WTC11 (cell line): ENCODE results near the gene TPD52L2. TPM values are rescaled to one million over a fixed set of nuclear protein-coding genes. Genes with fewer than 3 reads are reported as not detected.

Experiments used
- ATAC-seq: fragments of 200-7000 bp; cut with Tn5 transposase; 2 replicates; pipeline ENCODE4 v1.10.0; 2021; ENCODE audit warnings: mild to moderate bottlenecking, moderate library complexity
- CTCF ChIA-PET: fragments of 300-600 bp; sonication (Branson Sonifier 250); formaldehyde crosslinking; loops from one replicate; lab custom pipeline; 2021; ENCODE audit warnings: antibody characterized with exemption; lab: Charles Lee
- POLR2A ChIA-PET: fragments of 350-600 bp; sonication (Branson Sonifier 250); formaldehyde crosslinking; loops from one replicate; lab custom pipeline; 2021; ENCODE audit warnings: antibody characterized with exemption; lab: Charles Lee
- DNase-seq: peaks from one replicate; pipeline ENCODE4 v3.0.0; 2021; ENCODE audit warnings: low spot score
- H3K27ac Mint-ChIP-seq: 2 replicates; pipeline ENCODE4 v1.8.0; 2021; ENCODE audit warnings: mixed read lengths
- H3K27me3 Mint-ChIP-seq: 2 replicates; pipeline ENCODE4 v1.8.0; 2021; ENCODE audit warnings: low read depth, mild to moderate bottlenecking, moderate library complexity, mixed read lengths
- H3K36me3 Mint-ChIP-seq: 2 replicates; pipeline ENCODE4 v1.8.0; 2021; ENCODE audit warnings: mixed read lengths
- H3K4me1 Mint-ChIP-seq: 2 replicates; pipeline ENCODE4 v1.8.0; 2022; ENCODE audit warnings: mixed read lengths
- H3K4me3 Mint-ChIP-seq: 2 replicates; pipeline ENCODE4 v1.8.0; 2021; ENCODE audit warnings: mild to moderate bottlenecking, moderate library complexity, mixed read lengths
- H3K9me3 Mint-ChIP-seq: 2 replicates; pipeline ENCODE4 v1.8.0; 2021; ENCODE audit warnings: mixed read lengths
- E2F5 ChIP-seq: sonication (generic); formaldehyde crosslinking; IDR thresholded peaks from 2 replicates; pipeline ENCODE4 v1.8.1; 2022; ENCODE audit warnings: mild to moderate bottlenecking, moderate library complexity, missing genetic modification reagents
- ELF4 ChIP-seq: sonication (generic); formaldehyde crosslinking; IDR thresholded peaks from 2 replicates; pipeline ENCODE4 v1.8.1; 2022; ENCODE audit warnings: low read depth, mild to moderate bottlenecking, moderate library complexity, missing genetic modification reagents
- EMX1 ChIP-seq: fragments of 250-450 bp; sonication (Bioruptor Pico); IDR thresholded peaks from 2 replicates; pipeline ENCODE4 v1.8.0; 2021; ENCODE audit warnings: mild to moderate bottlenecking
- FOXJ3 ChIP-seq: sonication (generic); formaldehyde crosslinking; IDR thresholded peaks from 2 replicates; pipeline ENCODE4 v1.9.0; 2021; ENCODE audit warnings: missing genetic modification reagents, mild to moderate bottlenecking, borderline replicate concordance
- IRF1 ChIP-seq: sonication (generic); formaldehyde crosslinking; IDR thresholded peaks from 2 replicates; pipeline ENCODE4 v1.8.0; 2023; ENCODE audit warnings: missing genetic modification reagents
- IRF2 ChIP-seq: sonication (generic); formaldehyde crosslinking; IDR thresholded peaks from 2 replicates; pipeline ENCODE4 v1.8.0; 2022; ENCODE audit warnings: low read depth, missing genetic modification reagents, borderline replicate concordance
- MXD4 ChIP-seq: fragments of 250-450 bp; sonication (Bioruptor Pico); IDR thresholded peaks from 2 replicates; pipeline ENCODE4 v1.8.0; 2021; ENCODE audit warnings: mild to moderate bottlenecking, moderate library complexity, borderline replicate concordance
- NFATC4 ChIP-seq: fragments of 250-450 bp; sonication (Bioruptor Pico); IDR thresholded peaks from 2 replicates; pipeline ENCODE4 v1.9.0; 2021; ENCODE audit warnings: mild to moderate bottlenecking
- NFE2L1 ChIP-seq: sonication (generic); formaldehyde crosslinking; IDR thresholded peaks from 2 replicates; pipeline ENCODE4 v1.8.1; 2023; ENCODE audit warnings: missing genetic modification reagents
- PRDM15 ChIP-seq: sonication (generic); formaldehyde crosslinking; IDR thresholded peaks from 2 replicates; pipeline ENCODE4 v1.8.0; 2022; ENCODE audit warnings: missing genetic modification reagents
- PREB ChIP-seq: sonication (generic); formaldehyde crosslinking; IDR thresholded peaks from 2 replicates; pipeline ENCODE4 v1.8.1; 2022; ENCODE audit warnings: mild to moderate bottlenecking, missing genetic modification reagents, moderate library complexity, borderline replicate concordance
- PRRX2 ChIP-seq: fragments of 250-450 bp; sonication (Bioruptor Pico); IDR thresholded peaks from 2 replicates; pipeline ENCODE4 v1.8.0; 2021; ENCODE audit warnings: mild to moderate bottlenecking
- USF1 ChIP-seq: sonication (generic); formaldehyde crosslinking; IDR thresholded peaks from 2 replicates; pipeline ENCODE4 v1.8.0; 2022; ENCODE audit warnings: mild to moderate bottlenecking, missing genetic modification reagents
- USF2 ChIP-seq: sonication (generic); formaldehyde crosslinking; IDR thresholded peaks from 2 replicates; pipeline ENCODE4 v1.8.1; 2023; ENCODE audit warnings: mild to moderate bottlenecking, missing genetic modification reagents, moderate library complexity
- ZMAT4 ChIP-seq: fragments of 250-450 bp; sonication (Bioruptor Pico); IDR thresholded peaks from 2 replicates; pipeline ENCODE4 v1.9.0; 2021; ENCODE audit warnings: mild to moderate bottlenecking
- ZNF121 ChIP-seq: sonication (generic); formaldehyde crosslinking; IDR thresholded peaks from 2 replicates; pipeline ENCODE4 v1.8.0; 2023; ENCODE audit warnings: missing genetic modification reagents
- ZNF232 ChIP-seq: sonication (generic); formaldehyde crosslinking; IDR thresholded peaks from 2 replicates; pipeline ENCODE4 v1.8.0; 2022; ENCODE audit warnings: mild to moderate bottlenecking, missing genetic modification reagents
- total RNA-seq: library from RNA; stranded (reverse); gene quantifications from 3 replicates; pipeline ENCODE4 v1.2.3, GENCODE V29; 2021

The TPD52L2 gene
- total RNA-seq, 1 experiment from 2014 or later = 80.8 TPM

GRCh38 chr20:63890616-63891015, 25.5 kb downstream of the TPD52L2 start:
- Mint-ChIP-seq H3K9me3 (no peaks in the 10 kb centered on the region), H3K4me1 (peaks cover 4% of the 10 kb centered on the region), H3K27me3 (no peaks in the 10 kb centered on the region), H3K4me3 (no peak overlapping the region), H3K27ac (no peak overlapping the region), H3K36me3 (peaks cover 29% of the 10 kb centered on the region)
- DNase-seq = no peak
- TF ChIP-seq ZNF232 (CRISPR knock-in tag) (no peak), USF2 (CRISPR knock-in tag) (no peak), NFE2L1 (CRISPR knock-in tag) (no peak), E2F5 (CRISPR knock-in tag) (no peak), PREB (CRISPR knock-in tag) (no peak), USF1 (no peak), ZMAT4 (CRISPR knock-in tag) (no peak), PRDM15 (CRISPR knock-in tag) (no peak), NFATC4 (CRISPR knock-in tag) (no peak), ELF4 (CRISPR knock-in tag) (no peak), IRF1 (CRISPR knock-in tag) (no peak), MXD4 (CRISPR knock-in tag) (no peak), ZNF121 (CRISPR knock-in tag) (no peak), PRRX2 (CRISPR knock-in tag) (no peak), IRF2 (CRISPR knock-in tag) (no peak), EMX1 (no peak), FOXJ3 (no peak)
- POLR2A ChIA-PET = interaction anchor here (0.6 kb wide), 1 partner anchor 129 kb away, joined by 3 read pairs; no protein-coding TSS in a partner anchor
- CTCF ChIA-PET = interaction anchor here (0.6 to 2.0 kb wide), 8 partner anchors 8 to 116 kb away, joined by 3 to 6 read pairs (median 4); no protein-coding TSS in a partner anchor
- ATAC-seq = no peak
